Glomerular visceral epithelial cell (primary cell): ENCODE data around the gene LIN28B.
A peak's percentile ranks its signal among the peaks of the same experiment; 100 is the strongest.
"Not testable (repeated sequence)": the region's sequence is repeated elsewhere in the genome, so short reads cannot be mapped to it uniquely, and the experiment has no call there.

Experiments
- DNase-seq: peaks from one replicate; pipeline ENCODE4 v3.0.0-alpha.2; 2016; ENCODE audit errors: extremely low spot score

The LIN28B gene

DNA sequence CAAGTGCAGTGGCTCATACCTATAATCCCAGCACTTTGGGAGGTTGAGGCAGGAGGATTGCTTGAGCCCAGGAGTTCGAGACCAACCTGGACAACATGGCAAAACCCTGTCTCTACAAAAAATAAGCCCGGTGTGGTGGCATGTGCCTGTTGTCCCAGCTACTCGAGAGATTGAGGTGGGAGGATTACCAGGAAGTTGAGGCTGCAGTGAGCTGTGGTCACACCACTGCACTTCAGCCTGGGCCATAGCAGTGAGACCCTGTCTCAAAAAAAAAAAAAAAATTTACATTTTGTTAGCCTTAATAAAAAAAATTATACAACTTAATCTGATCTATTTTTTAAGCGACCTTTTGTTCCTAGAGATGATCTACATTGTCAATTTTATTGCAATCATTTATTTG, 56.6 kb downstream of the LIN28B start:
- DNase-seq = not testable (repeated sequence)

GRCh38 chr6:105014448-105014847, 57.5 kb downstream of the LIN28B start:
- DNase-seq = no peak

DNA sequence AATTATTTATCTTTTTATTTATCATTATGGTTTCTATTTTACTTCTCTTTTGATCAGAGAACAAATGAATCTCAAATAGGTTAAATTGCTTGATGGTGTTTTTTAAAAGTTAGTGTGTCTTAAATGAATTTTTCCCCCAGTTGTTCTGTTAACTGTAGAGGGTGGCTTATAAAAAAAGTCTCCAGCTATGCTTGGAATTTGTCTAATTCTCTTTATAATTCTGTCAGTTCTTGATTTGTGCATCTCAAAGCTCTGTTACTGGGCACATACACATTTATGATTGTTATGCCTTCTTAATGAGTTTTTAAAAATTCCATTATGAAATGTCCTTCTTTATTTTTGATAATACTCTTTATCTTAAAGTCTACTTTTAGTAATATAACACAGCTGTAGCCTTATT, 58.0 kb downstream of the LIN28B start:
- DNase-seq = no peak

- DNase-seq = peak; percentile 6
Measured at GRCh38 chr6:105015482-105015881, 58.6 kb downstream of the LIN28B start.

DNA sequence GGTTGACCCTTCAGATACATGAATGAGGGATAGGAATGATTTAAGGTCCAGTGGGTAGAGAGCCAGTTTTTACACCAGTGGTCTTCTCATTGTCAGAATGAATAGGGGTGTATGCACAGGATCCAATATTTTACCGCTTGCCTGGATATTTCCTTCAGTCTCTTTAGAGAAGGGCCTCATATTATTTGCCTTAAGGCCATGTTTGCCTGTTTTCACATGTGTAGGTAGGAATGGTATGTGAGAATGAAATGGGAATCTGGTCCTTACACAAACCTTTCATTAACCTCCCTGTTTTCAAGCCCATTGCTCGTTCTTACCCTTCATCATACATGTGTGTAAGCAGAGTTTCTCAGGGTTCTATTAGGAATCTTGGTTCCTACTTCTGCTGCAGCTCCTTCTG, 62.4 kb downstream of the LIN28B start:
- DNase-seq = no peak

GRCh38 chr6:105021399-105021798, 64.5 kb downstream of the LIN28B start:
- no peak for DNase-seq

- no peak for DNase-seq
Measured at GRCh38 chr6:105022416-105022815, 65.5 kb downstream of the LIN28B start.

- no peak for DNase-seq
Measured at GRCh38 chr6:105024803-105025202, 67.9 kb downstream of the LIN28B start.

DNA sequence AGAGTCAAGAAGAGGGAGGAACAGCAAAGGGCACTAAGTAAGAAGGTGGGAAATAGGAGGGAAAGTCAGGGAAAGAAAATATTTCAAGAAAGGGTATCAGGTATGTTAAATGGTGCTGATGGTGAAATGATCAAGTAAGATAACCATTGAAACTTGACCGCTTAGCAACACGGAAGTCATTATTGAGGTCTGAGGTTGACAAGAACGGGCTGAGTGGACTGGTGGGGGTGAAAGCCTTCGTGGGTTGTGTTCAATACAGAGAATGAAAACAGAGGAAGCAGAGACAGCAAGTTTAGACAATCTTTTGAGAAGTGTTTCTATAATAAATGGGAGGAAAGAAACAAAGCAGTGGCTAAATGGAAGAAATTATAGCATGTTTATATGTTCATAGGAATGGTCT, 72.0 kb downstream of the LIN28B start:
- DNase-seq = no peak

GRCh38 chr6:105029581-105029980, 72.7 kb downstream of the LIN28B start:
- DNase-seq = no peak

DNA sequence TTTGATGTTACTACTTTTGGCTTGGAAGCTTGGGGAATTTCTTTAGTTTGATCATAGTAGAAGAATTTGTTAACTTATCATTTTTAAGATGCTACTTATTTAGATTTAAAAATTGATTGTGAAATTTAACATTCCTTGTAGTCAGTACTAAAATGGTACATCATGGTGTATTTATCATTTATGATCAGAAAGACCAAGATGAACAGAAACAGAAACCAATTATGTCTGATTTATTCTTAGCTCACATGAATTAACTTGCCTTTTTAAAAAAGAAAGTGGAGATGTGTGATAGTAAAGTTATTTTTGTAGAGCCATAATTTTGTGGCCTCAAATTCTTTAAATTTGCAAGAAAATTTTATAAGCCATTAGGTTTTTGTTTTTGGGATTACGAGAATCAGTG, 77.6 kb downstream of the LIN28B start:
- no peak for DNase-seq

DNA sequence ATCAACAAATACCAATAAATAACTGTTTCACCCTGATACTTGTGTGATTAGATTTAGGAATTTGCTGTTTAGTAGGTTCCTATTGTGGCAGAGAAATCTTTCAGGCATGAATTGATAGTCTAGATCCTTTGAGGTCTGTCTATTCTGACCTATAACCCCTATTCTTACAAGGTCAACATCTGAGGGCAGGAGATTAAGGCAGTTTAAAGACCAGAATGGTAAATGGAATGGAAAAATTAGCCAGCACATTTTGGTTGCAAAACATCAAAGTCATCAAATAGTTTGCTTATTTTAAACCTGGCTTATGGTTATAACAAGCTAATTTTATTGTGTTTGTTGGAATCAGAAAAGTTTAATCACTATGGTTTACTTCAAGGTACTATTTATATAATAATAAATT, 78.4 kb downstream of the LIN28B start:
- DNase-seq = no peak

DNA sequence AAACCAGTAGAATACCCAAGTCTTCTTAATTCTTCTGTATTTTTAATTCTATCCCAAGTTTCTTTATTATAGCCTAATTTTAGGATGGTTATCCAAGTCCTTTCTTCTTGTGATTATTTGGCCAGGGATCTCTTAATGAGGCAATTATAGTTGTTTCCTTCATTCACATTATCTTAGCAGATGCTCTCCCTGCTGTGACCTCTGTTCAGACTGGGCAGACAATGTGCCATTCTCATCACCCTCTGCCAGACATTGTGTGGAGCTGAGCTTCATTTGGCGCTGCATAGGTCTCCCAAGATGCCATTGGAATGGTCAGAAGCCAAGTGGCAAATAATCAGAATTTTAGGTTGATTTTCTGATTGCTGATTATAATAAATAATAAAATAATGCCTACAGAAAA, 79.4 kb downstream of the LIN28B start:
- no peak for DNase-seq

DNA sequence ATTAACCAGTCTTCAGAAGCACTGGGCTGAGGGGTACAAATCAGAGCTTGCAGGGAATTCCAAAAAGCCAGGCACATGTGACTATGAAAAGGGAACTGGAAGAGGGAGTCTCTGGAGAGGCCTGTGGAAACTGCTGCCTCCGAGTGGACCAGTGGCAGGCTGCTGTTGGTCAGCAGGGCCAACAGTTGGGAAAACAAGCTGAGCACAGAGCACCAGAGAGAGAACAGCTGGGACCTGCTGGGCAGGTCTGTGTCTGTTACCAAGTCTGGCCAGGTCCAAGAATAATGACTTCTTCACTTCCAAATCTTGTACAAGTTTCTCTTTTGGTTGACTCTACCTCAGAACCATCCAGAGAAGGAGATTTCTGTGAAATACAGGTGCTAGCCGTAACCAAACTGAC, 81.4 kb downstream of the LIN28B start:
- no peak for DNase-seq

- DNase-seq = no peak
Measured at GRCh38 chr6:105041880-105042279, 85.0 kb downstream of the LIN28B start.

DNA sequence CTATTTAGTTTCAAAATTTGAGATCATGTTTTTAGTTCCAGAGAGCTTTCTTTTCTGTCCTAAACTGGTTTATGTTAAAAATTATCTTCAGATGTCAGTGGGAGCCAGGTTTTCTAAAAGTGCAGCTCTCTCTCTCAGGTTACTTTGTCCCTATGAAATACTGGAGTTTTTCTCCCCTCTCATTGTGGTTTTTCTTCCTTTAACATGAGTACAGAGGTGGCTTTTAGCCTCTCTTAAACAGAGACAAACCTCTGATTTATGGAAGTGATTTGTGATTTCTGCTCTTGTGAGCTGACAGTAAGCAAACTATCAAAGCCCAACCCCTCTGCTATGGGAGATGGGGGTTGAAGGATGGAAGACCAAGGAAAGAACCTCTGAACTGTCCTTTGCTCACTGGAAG, 85.7 kb downstream of the LIN28B start:
- DNase-seq = no peak

GRCh38 chr6:105043979-105044378, 87.1 kb downstream of the LIN28B start:
- no peak for DNase-seq

- DNase-seq = no peak
Measured at GRCh38 chr6:105045526-105045925, 88.6 kb downstream of the LIN28B start.

- DNase-seq = no peak
Measured at GRCh38 chr6:105051941-105052471, 95.1 kb downstream of the LIN28B start.

GRCh38 chr6:105056646-105057045, 99.7 kb downstream of the LIN28B start:
- DNase-seq = no peak

DNA sequence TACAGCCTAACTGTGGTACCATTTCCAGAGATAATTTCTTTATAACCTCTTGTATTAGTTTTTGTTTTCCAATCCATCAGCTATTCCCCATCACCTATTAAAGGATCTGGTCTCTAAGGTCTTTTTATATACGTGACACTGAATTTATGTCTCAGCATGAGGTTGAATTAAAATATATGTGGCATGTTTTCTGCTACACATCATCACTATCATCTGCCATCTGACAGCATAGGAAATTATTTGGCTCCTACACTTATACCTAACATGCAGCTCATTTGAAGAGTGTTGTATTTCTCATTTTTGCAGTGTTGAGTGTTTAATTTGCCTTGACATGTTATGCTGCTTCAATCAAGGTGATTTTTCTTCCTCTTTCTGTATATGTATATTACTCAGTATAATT, 100.3 kb downstream of the LIN28B start:
- no peak for DNase-seq

- DNase-seq = no peak
Measured at GRCh38 chr6:105058316-105058715, 101.4 kb downstream of the LIN28B start.

DNA sequence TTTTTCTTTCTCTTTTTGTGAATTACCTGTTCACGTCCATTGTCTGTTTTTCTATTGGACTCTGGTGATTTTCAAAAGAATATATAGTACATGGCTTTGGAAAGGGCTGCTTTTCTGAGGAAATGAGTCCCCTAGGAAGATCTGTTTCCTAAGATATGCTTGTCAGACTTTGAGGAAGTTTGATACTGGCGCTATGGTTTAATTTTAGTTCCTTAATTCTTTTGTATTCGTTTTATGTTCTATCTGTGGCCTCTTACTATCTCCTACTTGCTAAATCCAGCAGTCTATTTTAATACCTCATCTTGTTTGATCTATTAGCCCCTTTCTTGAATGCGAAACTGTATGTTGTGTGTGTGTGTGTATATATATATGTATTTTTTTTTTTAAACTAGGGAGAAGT, 101.9 kb downstream of the LIN28B start:
- DNase-seq = no peak

DNA sequence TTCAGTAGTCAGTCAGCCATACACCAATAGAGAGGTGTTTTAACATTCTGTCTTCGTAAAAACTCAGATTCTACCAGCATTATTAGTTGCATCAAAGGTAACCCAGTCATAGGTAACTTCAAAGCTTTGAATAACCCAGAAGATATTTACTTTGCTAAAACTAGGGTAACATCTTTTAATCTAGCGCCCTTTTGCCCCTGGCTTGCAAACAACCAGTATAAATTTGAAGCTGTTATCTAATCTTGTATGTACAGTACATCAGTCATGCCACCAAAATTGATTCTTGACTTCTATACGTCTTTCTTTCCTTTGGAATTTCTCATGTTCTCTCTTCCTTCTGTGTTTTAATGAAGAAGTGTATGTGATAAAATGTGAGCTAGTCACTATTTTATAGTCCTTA, 109.3 kb downstream of the LIN28B start:
- DNase-seq = no peak

GRCh38 chr6:105066836-105067235, 109.9 kb downstream of the LIN28B start:
- no peak for DNase-seq
